ENCODE measurements around the gene GAS7. TPM values are rescaled to one million over a fixed set of nuclear protein-coding genes. Genes with fewer than 3 reads are reported as not detected.

Gene GAS7
- polyA plus RNA-seq, 1 experiment: 1.4 TPM

DNA sequence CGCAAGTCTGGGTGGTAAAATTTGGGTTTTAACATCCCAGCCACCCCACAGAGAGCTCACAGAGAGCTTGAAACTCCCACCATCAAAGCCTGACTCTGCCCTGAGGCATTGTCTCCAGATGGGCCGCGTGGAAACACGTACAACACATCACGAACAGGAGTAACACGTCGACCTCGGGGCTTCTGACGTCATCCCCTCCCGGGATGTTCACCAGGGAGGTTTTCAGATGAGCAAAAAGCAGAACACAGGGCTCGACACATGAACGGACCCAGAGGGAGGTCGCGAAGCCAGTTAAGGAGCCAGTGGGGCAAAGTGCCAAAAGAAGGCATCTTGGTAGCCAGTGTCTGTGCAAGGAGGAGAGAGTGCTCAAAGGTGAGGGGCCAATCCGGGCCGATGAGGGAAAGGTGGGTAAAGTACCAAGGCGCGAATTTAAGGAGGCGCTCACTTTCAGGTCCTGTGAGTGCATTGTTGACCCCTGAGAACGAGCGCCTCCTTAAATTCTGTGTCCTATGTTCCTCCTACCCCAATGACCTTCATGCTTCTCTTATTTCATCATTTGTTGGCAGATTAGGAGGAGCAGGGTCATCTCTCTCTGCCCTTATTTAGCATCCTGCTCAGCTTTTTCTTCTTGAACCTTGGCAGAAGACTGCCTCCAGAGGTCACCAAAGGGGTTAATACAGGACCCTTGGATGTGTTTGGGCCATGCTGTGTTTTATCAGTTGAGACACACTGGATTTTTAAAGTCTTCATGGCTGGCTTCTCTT, 298.9 kb downstream of the GAS7 start:
- no peak for DNase-seq (ENCODE audit: low read depth)
- Histone ChIP-seq H3K36me3 (ENCODE audit: control insufficient read depth, insufficient read depth, low read length) (no peaks in the 10 kb centered on the region), H3K27me3 (ENCODE audit: control insufficient read depth, insufficient read depth, low read length) (no peaks in the 10 kb centered on the region; the same call in 1 of the 2 replicates), H3K4me3 (ENCODE audit: low read depth, low read length) (no peak overlapping the region)
- ChIA-PET CTCF (interaction anchor here (1.4 kb wide), 1 partner anchor 30 kb away, joined by 3 read pairs; no protein-coding TSS in a partner anchor), POLR2A (no interaction called here)
- TF ChIP-seq CTCF (IDR thresholded peaks at IDR 0.05; ENCODE audit: insufficient read depth, low read depth, low read length): no peak

- no peak for TF ChIP-seq CTCF (IDR thresholded peaks at IDR 0.05; ENCODE audit: insufficient read depth, low read depth, low read length)
- Histone ChIP-seq H3K27me3 (ENCODE audit: control insufficient read depth, insufficient read depth, low read length) (no peaks in the 10 kb centered on the region; the same call in 1 of the 2 replicates), H3K4me3 (ENCODE audit: low read depth, low read length) (no peak overlapping the region), H3K36me3 (ENCODE audit: control insufficient read depth, insufficient read depth, low read length) (no peaks in the 10 kb centered on the region)
- POLR2A ChIA-PET: no interaction called here
- no peak for DNase-seq (ENCODE audit: low read depth)
- CTCF ChIA-PET: no interaction called here
These were observed 299.6 kb downstream of the GAS7 start for GRCh38 chr17:9898812-9899211.

DNA sequence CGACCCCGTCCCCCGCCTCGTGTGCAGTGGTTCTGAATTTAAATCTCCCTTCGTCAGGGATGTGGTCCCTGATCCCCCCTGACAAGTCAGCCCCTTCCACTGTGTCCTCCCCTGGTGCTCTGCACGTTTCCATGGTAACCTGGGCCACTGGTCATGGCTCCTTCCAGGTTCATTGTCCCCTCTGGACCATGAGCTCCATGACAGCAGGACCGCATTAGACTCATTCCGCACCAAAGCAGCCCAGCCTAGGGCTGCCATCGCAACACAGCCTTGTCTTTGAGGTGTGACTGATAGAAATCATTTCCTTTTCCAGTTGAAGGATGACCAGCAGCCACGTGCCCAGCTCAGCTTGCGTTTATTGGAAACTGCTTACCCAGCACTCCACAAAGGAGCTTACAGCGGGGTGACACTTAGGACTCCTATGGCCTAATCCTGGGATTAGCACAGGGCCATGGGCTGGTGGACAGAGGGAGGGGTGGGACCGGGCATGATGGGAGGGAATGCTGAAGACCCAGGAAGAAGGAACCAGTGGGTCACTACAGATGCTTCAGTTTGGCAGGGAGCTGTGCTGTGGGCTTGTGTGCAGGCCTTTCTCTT, 300.9 kb downstream of the GAS7 start:
- ChIA-PET POLR2A (no interaction called here), CTCF (interaction anchor here (1.0 kb wide), 1 partner anchor 11 kb away, joined by 3 read pairs; no protein-coding TSS in a partner anchor)
- H3K4me3 ChIP-seq (ENCODE audit: low read depth, low read length): no peak overlapping the region
- TF ChIP-seq CTCF (IDR thresholded peaks at IDR 0.05; ENCODE audit: insufficient read depth, low read depth, low read length): no peak
- no peak for DNase-seq (ENCODE audit: low read depth)
- no peaks in the 10 kb centered on the region; the same call in 1 of the 2 replicates for H3K27me3 ChIP-seq (ENCODE audit: control insufficient read depth, insufficient read depth, low read length)
- no peaks in the 10 kb centered on the region for H3K36me3 ChIP-seq (ENCODE audit: control insufficient read depth, insufficient read depth, low read length)

GRCh38 chr17:9895923-9896322, 302.5 kb downstream of the GAS7 start:
- Histone ChIP-seq H3K4me3 (ENCODE audit: low read depth, low read length) (no peak overlapping the region), H3K36me3 (ENCODE audit: control insufficient read depth, insufficient read depth, low read length) (no peaks in the 10 kb centered on the region), H3K27me3 (ENCODE audit: control insufficient read depth, insufficient read depth, low read length) (no peaks in the 10 kb centered on the region; the same call in 1 of the 2 replicates)
- CTCF ChIA-PET: no interaction called here
- POLR2A ChIA-PET: no interaction called here
- TF ChIP-seq CTCF (IDR thresholded peaks at IDR 0.05; ENCODE audit: insufficient read depth, low read depth, low read length): no peak
- no peak for DNase-seq (ENCODE audit: low read depth)

DNA sequence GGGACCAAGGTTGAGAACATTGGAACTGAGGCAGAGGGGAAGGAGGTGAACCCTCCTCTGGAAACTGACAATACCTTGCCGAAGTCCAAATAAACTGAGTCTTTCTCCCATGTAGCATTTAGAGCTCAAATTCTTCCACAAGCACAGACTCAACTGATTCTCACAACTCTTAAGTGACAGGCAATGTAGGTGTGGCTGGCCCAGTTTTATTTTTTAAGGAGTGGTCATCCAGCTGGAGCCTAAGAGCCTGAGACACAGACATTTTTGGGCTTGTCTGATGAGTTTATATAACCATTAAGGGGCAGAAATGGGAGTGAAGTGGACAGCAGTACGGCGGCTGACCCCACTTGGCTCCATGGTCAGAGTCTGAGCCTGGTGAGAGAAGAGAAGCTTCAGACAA, 304.2 kb downstream of the GAS7 start:
- no peak for DNase-seq (ENCODE audit: low read depth)
- CTCF ChIA-PET: interaction anchor here (0.6 kb wide), 1 partner anchor 95 kb away, joined by 5 read pairs; no protein-coding TSS in a partner anchor
- Histone ChIP-seq H3K36me3 (ENCODE audit: control insufficient read depth, insufficient read depth, low read length) (no peaks in the 10 kb centered on the region), H3K27me3 (ENCODE audit: control insufficient read depth, insufficient read depth, low read length) (no peaks in the 10 kb centered on the region; the same call in none of the 2 replicates), H3K4me3 (ENCODE audit: low read depth, low read length) (no peak overlapping the region)
- POLR2A ChIA-PET: no interaction called here
- TF ChIP-seq CTCF (IDR thresholded peaks at IDR 0.05; ENCODE audit: insufficient read depth, low read depth, low read length): no peak
